GM12878 (cell line): Measurements from ENCODE around the gene PARP16.

Experiments
- CTCF ChIP-seq, 3 experiments: IDR thresholded peaks in 2 of 3; conservative IDR thresholded peaks in 1 of 3; 2 replicates each; pipeline ENCODE4 v1.5.1; 2011; ENCODE audit warnings: low read depth in 3 of 3, low read length in 3 of 3, mild to moderate bottlenecking in 3 of 3, control low read depth in 2 of 3, moderate library complexity in 2 of 3, inconsistent platforms in 1 of 3, mixed read lengths in 1 of 3; ENCODE audit not compliant: control insufficient read depth in 2 of 3, insufficient read depth in 1 of 3; ENCODE audit errors: extremely low read depth in 1 of 3
- EZH2 ChIP-seq: IDR thresholded peaks from 2 replicates; pipeline ENCODE4 v1.6.1; 2012; ENCODE audit warnings: low read depth, mild to moderate bottlenecking, control low read depth, inconsistent platforms, low read length, borderline replicate concordance; ENCODE audit not compliant: control insufficient read depth
- JUND ChIP-seq: IDR thresholded peaks from 2 replicates; pipeline ENCODE4 v1.6.1; 2012; ENCODE audit warnings: low read depth, mild to moderate bottlenecking, low read length, improper control_type of control experiment, moderate library complexity
- POLR2A ChIP-seq: IDR thresholded peaks from 2 replicates; pipeline ENCODE4 v1.6.1; 2011; ENCODE audit warnings: low read depth, mild to moderate bottlenecking, low read length
- RFX5 ChIP-seq: IDR thresholded peaks from 2 replicates; pipeline ENCODE4 v1.6.1; 2011; ENCODE audit warnings: low read depth, low read length, improper control_type of control experiment
- SIX5 ChIP-seq: IDR thresholded peaks from 2 replicates; pipeline ENCODE4 v1.6.1; 2011; ENCODE audit warnings: mild to moderate bottlenecking, low read depth, low read length, moderate library complexity; ENCODE audit not compliant: severe bottlenecking
- SPI1 ChIP-seq: IDR thresholded peaks from 2 replicates; pipeline ENCODE4 v1.6.1; 2011; ENCODE audit warnings: low read depth, mild to moderate bottlenecking, low read length, moderate library complexity, borderline replicate concordance; ENCODE audit not compliant: insufficient read depth
- ZNF274 ChIP-seq: IDR thresholded peaks from one replicate; pipeline ENCODE4 v1.8.0; 2011; ENCODE audit not compliant: insufficient read length, insufficient read depth

- no peak for TF ChIP-seq CTCF (IDR thresholded peaks at IDR 0.05 in 2 of 3, conservative IDR thresholded peaks at IDR 0.05 in 1 of 3; ENCODE audit: control insufficient read depth in 2 of 3, extremely low read depth in 1 of 3, insufficient read depth in 1 of 3, low read depth in 3 of 3, low read length in 3 of 3)
- no peak for TF ChIP-seq ZNF274
- TF ChIP-seq SPI1 = no peak
- TF ChIP-seq EZH2 = no peak
- no peak for TF ChIP-seq JUND
- TF ChIP-seq RFX5 = no peak
- TF ChIP-seq POLR2A = no peak
- TF ChIP-seq SIX5 = no peak
These were observed 76.7 kb downstream of the PARP16 start for GRCh38 chr15:65209701-65210643.
